ENCODE results near the gene ARHGEF1.

Gene ARHGEF1

DNA sequence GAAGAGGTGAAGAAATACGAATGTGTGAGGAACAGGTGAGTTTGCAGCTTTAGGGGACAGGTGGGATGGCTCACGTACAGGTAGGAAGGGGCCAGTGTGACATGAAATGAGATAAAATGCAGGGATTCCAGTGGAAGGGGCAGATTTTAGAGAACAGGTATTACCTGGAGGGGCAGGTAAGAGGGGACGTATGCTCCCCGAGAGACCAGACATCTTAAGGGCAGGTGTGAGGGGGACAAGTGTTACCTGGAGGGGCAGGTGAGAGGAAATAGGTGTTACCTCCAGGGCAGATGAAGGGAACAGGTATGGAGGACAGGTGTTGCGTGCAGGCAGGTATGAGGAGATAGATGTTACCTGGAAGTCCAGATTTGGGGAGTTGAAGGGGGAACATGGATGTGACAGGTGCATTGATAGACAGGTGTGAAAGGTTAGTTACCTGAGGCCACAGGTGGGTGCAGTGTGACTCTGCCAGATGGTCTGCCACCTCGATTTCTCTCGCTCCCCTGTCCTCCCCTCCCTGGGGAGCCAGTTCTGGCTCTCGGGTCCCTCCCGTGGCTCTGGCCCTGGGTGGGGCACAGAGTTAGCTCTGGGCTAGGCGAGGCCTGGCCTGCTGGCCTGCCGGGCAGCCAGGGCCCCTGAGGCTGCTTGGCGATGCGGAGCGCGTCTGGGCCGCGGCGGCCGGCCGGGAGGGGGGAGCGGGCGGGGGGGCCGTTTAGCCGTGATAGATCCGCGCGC lies 43.2 kb downstream of the ARHGEF1 start:
- no peak overlapping the region for H3K4me3 ChIP-seq (ENCODE audit: low read length in 2 of 2)
- no peak overlapping the region for H3K9ac ChIP-seq (ENCODE audit: low read depth in 1 of 2, low read length in 2 of 2)
- peaks cover 25 to 36% of the 10 kb centered on the region in 2 donors for H3K27me3 ChIP-seq (ENCODE audit: control insufficient read depth in 2 of 2, insufficient read depth in 2 of 2, low read length in 2 of 2)
- H3K4me1 ChIP-seq (ENCODE audit: control insufficient read depth in 2 of 2, insufficient read depth in 2 of 2, low read length in 2 of 2): peaks cover 9 to 11% of the 10 kb centered on the region in 2 donors
- H3K27ac ChIP-seq (ENCODE audit: low read depth in 2 of 2, low read length in 2 of 2): no peak overlapping the region
- no peaks in the 10 kb centered on the region for H3K36me3 ChIP-seq (ENCODE audit: control insufficient read depth in 2 of 2, insufficient read depth in 2 of 2, low read length in 2 of 2)
- H3K9me3 ChIP-seq (ENCODE audit: control insufficient read depth in 2 of 2, low read length in 2 of 2): no peaks in the 10 kb centered on the region

- H3K27me3 ChIP-seq (ENCODE audit: control insufficient read depth in 2 of 2, insufficient read depth in 2 of 2, low read length in 2 of 2): peaks cover 26 to 33% of the 10 kb centered on the region in 2 donors
- no peak overlapping the region for H3K4me3 ChIP-seq (ENCODE audit: low read length in 2 of 2)
- H3K4me1 ChIP-seq (ENCODE audit: control insufficient read depth in 2 of 2, insufficient read depth in 2 of 2, low read length in 2 of 2): peaks cover 9 to 11% of the 10 kb centered on the region in 2 donors
- no peak overlapping the region for H3K27ac ChIP-seq (ENCODE audit: low read depth in 2 of 2, low read length in 2 of 2)
- no peaks in the 10 kb centered on the region for H3K36me3 ChIP-seq (ENCODE audit: control insufficient read depth in 2 of 2, insufficient read depth in 2 of 2, low read length in 2 of 2)
- no peak overlapping the region for H3K9ac ChIP-seq (ENCODE audit: low read depth in 1 of 2, low read length in 2 of 2)
- no peaks in the 10 kb centered on the region for H3K9me3 ChIP-seq (ENCODE audit: control insufficient read depth in 2 of 2, low read length in 2 of 2)
Measured at GRCh38 chr19:41926763-41927496, 43.9 kb downstream of the ARHGEF1 start.

DNA sequence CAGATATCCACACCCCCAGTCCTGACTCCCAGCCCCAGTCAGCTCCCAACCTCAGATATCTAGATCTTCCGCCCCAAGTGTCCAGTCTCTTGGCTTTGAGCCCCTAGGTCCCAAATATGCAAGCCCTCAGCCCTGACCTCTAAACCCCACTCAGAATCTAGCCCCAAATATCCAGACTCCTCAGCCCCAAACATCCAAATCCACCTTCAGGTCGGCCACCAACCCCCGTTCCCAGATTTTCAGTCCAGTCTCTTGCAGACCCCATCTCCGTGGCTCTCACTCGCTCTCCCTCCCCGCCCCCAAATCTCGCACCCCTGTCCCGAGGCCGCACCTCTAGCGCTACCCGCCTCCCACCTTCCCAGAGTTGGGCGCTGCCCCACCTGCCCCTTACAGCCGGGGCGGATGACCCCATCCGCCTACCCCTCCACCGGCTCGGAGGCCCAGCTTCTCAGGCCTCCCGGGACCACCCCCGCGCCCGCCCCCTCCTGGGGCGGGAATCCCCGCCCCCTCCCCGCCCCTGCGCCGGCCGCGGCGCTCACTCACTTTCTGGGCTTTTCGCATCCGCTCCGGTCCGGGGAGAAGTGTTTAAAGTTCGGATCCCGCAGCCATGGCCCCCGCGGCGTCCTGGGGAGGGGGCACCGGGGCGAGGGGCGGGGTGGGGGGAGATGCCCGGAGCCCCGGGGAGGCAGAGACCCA lies 44.7 kb downstream of the ARHGEF1 start:
- Histone ChIP-seq H3K4me1 (ENCODE audit: control insufficient read depth in 2 of 2, insufficient read depth in 2 of 2, low read length in 2 of 2) (peaks cover 9 to 11% of the 10 kb centered on the region in 2 donors), H3K9ac (ENCODE audit: low read depth in 1 of 2, low read length in 2 of 2) (peak overlapping the region in 1 of 2 donors; percentile 47), H3K27ac (ENCODE audit: low read depth in 2 of 2, low read length in 2 of 2) (peak overlapping the region in 1 of 2 donors; percentile 38), H3K4me3 (ENCODE audit: low read length in 2 of 2) (peak overlapping the region; percentile 72 to 74), H3K27me3 (ENCODE audit: control insufficient read depth in 2 of 2, insufficient read depth in 2 of 2, low read length in 2 of 2) (peaks cover 29 to 33% of the 10 kb centered on the region in 2 donors), H3K9me3 (ENCODE audit: control insufficient read depth in 2 of 2, low read length in 2 of 2) (no peaks in the 10 kb centered on the region), H3K36me3 (ENCODE audit: control insufficient read depth in 2 of 2, insufficient read depth in 2 of 2, low read length in 2 of 2) (no peaks in the 10 kb centered on the region)

DNA sequence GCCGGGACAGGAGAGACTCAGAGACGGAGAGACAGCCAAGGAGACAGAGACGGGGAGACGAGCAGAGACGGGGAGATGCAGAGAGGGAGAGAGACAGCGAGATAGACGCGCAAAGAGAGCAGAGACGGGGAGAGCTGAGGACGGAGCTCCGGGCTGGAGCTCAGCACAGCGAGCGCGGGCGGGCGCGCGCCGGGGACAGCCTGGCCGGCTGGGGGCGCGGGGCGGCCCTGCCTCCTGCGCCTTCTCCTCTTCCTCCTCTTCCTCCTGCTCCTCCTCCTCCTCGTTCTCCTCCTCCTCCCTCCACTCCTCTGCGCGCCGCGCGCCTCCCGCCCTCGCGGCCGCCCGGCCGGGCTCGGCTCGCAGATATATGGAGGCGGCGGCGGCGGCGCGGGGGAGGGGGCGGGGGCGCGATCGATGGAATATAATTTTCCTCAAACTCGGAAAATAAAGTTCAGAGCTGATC lies 45.3 kb downstream of the ARHGEF1 start, which contains the start of gene ERFL:
TSS of gene ERFL (minus strand) at position 229 of the 463 bp plus-strand sequence. CDS start 15,530 bp downstream, outside the sequence.
- Histone ChIP-seq H3K9me3 (ENCODE audit: control insufficient read depth in 2 of 2, low read length in 2 of 2) (no peaks in the 10 kb centered on the region), H3K9ac (ENCODE audit: low read depth in 1 of 2, low read length in 2 of 2) (peak within 1 kb of the TSS; percentile 47 to 50), H3K27ac (ENCODE audit: low read depth in 2 of 2, low read length in 2 of 2) (peak within 1 kb of the TSS in 1 of 2 donors; percentile 38), H3K4me3 (ENCODE audit: low read length in 2 of 2) (peak within 1 kb of the TSS; percentile 74 to 75), H3K4me1 (ENCODE audit: control insufficient read depth in 2 of 2, insufficient read depth in 2 of 2, low read length in 2 of 2) (peaks cover 9 to 11% of the 10 kb centered on the region in 2 donors), H3K36me3 (ENCODE audit: control insufficient read depth in 2 of 2, insufficient read depth in 2 of 2, low read length in 2 of 2) (no peaks in the 10 kb centered on the region), H3K27me3 (ENCODE audit: control insufficient read depth in 2 of 2, insufficient read depth in 2 of 2, low read length in 2 of 2) (peaks cover 30 to 31% of the 10 kb centered on the region in 2 donors)

DNA sequence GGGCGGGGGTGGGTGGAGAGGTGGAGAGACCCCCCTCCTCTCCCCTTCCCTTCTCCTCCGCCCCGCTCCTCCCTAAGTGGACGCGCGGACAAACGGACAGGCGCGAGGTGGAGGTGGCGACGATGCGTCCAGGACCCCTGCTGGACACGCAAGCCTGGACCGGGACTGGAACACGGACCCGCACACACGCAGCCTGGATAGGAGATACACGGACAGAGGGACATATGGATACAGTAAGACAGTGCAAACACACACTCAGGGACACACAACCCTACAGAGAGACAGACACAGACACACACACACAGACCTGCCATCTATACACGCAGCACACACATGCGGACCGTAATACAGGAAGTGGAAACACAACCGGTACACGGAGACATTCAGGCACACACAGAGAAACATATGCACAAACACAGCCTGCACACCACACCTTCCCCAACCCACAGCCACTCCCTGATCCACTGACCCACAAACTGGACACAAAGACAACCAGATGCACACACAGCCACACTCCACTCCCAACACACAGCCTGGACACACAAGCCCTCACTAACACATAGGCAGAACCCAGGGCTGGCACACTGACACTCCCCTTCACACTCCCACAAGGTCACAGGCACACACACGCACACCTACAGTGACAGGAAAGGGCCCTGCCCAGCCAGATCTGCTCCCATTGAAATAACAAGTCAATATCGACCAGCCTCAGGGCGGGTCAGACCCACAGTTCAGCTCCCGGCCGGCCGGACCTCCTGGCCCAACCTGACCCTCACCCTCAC lies 46.0 kb downstream of the ARHGEF1 start:
- no peaks in the 10 kb centered on the region for H3K36me3 ChIP-seq (ENCODE audit: control insufficient read depth in 2 of 2, insufficient read depth in 2 of 2, low read length in 2 of 2)
- H3K9me3 ChIP-seq (ENCODE audit: control insufficient read depth in 2 of 2, low read length in 2 of 2): no peaks in the 10 kb centered on the region
- peak overlapping the region; percentile 52 to 75 for H3K4me3 ChIP-seq (ENCODE audit: low read length in 2 of 2)
- peaks cover 9 to 11% of the 10 kb centered on the region in 2 donors for H3K4me1 ChIP-seq (ENCODE audit: control insufficient read depth in 2 of 2, insufficient read depth in 2 of 2, low read length in 2 of 2)
- peak overlapping the region in 1 of 2 donors; percentile 44 for H3K9ac ChIP-seq (ENCODE audit: low read depth in 1 of 2, low read length in 2 of 2)
- H3K27ac ChIP-seq (ENCODE audit: low read depth in 2 of 2, low read length in 2 of 2): no peak overlapping the region
- H3K27me3 ChIP-seq (ENCODE audit: control insufficient read depth in 2 of 2, insufficient read depth in 2 of 2, low read length in 2 of 2): peaks cover 30 to 31% of the 10 kb centered on the region in 2 donors

DNA sequence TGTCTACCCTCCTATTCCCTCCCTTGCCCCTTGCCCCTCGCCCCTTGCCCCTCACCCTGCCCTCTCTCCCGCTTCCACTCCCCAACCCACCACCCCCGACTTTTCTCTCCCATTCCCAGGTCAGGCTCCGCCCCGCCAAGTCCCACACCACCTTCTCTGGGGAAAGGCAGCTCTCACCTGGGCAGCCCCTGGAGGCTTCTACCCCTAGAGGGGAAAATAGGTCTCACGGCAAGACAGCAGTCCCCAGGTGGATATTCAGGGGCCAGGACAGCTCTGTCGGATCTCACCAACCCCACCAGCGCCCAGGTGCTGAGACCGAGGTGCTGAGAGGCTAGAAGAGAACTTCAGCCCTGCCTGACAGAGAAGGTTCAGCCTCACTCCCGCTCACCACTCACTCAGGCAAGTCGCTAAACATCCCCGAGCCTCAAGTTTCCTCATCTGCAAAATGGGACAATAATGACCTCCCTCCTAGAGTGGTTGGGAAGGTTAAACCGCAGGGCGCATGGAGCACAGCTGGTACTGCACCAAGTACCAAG lies 46.6 kb downstream of the ARHGEF1 start:
- peaks cover 9 to 11% of the 10 kb centered on the region in 2 donors for H3K4me1 ChIP-seq (ENCODE audit: control insufficient read depth in 2 of 2, insufficient read depth in 2 of 2, low read length in 2 of 2)
- no peak overlapping the region for H3K4me3 ChIP-seq (ENCODE audit: low read length in 2 of 2)
- no peak overlapping the region for H3K9ac ChIP-seq (ENCODE audit: low read depth in 1 of 2, low read length in 2 of 2)
- H3K36me3 ChIP-seq (ENCODE audit: control insufficient read depth in 2 of 2, insufficient read depth in 2 of 2, low read length in 2 of 2): no peaks in the 10 kb centered on the region
- H3K27ac ChIP-seq (ENCODE audit: low read depth in 2 of 2, low read length in 2 of 2): no peak overlapping the region
- no peaks in the 10 kb centered on the region for H3K9me3 ChIP-seq (ENCODE audit: control insufficient read depth in 2 of 2, low read length in 2 of 2)
- peaks cover 26 to 31% of the 10 kb centered on the region in 2 donors for H3K27me3 ChIP-seq (ENCODE audit: control insufficient read depth in 2 of 2, insufficient read depth in 2 of 2, low read length in 2 of 2)

DNA sequence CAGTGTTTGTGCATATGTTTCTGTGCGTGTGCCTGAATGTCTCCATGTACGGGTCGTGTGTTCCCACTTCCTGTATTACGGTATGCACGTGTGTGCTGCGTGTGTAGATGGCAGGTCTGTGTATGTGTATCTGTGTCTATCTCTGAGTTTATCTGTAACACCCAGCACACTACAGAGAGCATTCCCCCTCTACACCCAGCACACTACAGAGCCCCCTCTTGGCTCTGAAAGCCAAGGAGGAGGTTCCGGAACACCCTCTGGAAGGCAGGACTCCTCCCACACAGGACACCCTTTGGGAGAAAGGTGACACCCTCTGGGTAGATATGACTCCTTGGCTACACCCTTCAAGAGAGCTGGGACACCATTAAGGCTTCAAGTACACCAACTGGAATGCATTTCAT lies 47.3 kb downstream of the ARHGEF1 start:
- no peaks in the 10 kb centered on the region for H3K9me3 ChIP-seq (ENCODE audit: control insufficient read depth in 2 of 2, low read length in 2 of 2)
- H3K27ac ChIP-seq (ENCODE audit: low read depth in 2 of 2, low read length in 2 of 2): no peak overlapping the region
- H3K36me3 ChIP-seq (ENCODE audit: control insufficient read depth in 2 of 2, insufficient read depth in 2 of 2, low read length in 2 of 2): no peaks in the 10 kb centered on the region
- H3K4me3 ChIP-seq (ENCODE audit: low read length in 2 of 2): no peak overlapping the region
- peaks cover 28 to 30% of the 10 kb centered on the region in 2 donors for H3K27me3 ChIP-seq (ENCODE audit: control insufficient read depth in 2 of 2, insufficient read depth in 2 of 2, low read length in 2 of 2)
- peaks cover 11 to 14% of the 10 kb centered on the region in 2 donors for H3K4me1 ChIP-seq (ENCODE audit: control insufficient read depth in 2 of 2, insufficient read depth in 2 of 2, low read length in 2 of 2)
- no peak overlapping the region for H3K9ac ChIP-seq (ENCODE audit: low read depth in 1 of 2, low read length in 2 of 2)

- Histone ChIP-seq H3K27me3 (ENCODE audit: control insufficient read depth in 2 of 2, insufficient read depth in 2 of 2, low read length in 2 of 2) (peaks cover 24 to 30% of the 10 kb centered on the region in 2 donors), H3K4me1 (ENCODE audit: control insufficient read depth in 2 of 2, insufficient read depth in 2 of 2, low read length in 2 of 2) (peaks cover 11 to 16% of the 10 kb centered on the region in 2 donors)
Measured at GRCh38 chr19:41930926-41931592, 48.1 kb downstream of the ARHGEF1 start.

DNA sequence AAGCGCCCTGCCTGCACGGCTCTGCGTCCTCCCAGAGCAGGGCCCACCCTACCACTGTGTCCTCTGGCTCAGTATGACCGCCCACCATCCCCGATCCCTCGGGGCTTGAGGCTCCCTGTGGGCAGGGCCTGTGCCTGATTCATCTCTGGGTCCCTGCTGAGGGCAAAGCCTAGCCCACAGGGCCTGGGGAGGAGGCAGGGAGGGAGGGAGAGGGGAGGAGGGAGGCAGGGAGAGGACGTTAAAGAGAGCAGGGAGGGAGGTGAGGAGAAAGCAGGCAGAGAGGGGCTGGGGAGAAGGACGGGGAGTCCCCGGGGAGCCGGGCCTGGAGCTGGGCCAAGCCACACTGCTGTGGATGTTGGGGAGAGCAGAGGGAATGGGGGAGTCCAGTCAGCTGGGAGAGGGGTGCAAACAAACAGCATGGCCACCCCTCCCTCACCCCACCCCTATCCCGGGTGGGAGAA lies 49.3 kb downstream of the ARHGEF1 start:
- H3K4me1 ChIP-seq (ENCODE audit: control insufficient read depth in 2 of 2, insufficient read depth in 2 of 2, low read length in 2 of 2): peaks cover 7 to 16% of the 10 kb centered on the region in 2 donors
- no peaks in the 10 kb centered on the region for H3K36me3 ChIP-seq (ENCODE audit: control insufficient read depth in 2 of 2, insufficient read depth in 2 of 2, low read length in 2 of 2)
- H3K9me3 ChIP-seq (ENCODE audit: control insufficient read depth in 2 of 2, low read length in 2 of 2): no peaks in the 10 kb centered on the region
- H3K4me3 ChIP-seq (ENCODE audit: low read length in 2 of 2): no peak overlapping the region
- H3K27me3 ChIP-seq (ENCODE audit: control insufficient read depth in 2 of 2, insufficient read depth in 2 of 2, low read length in 2 of 2): peaks cover 22 to 35% of the 10 kb centered on the region in 2 donors
- no peak overlapping the region for H3K27ac ChIP-seq (ENCODE audit: low read depth in 2 of 2, low read length in 2 of 2)
- no peak overlapping the region for H3K9ac ChIP-seq (ENCODE audit: low read depth in 1 of 2, low read length in 2 of 2)

More at GRCh38 chr19:41930926-41931592, 48.1 kb downstream of the ARHGEF1 start:
- no peaks in the 10 kb centered on the region for H3K9me3 ChIP-seq (ENCODE audit: control insufficient read depth in 2 of 2, low read length in 2 of 2)
- H3K9ac ChIP-seq (ENCODE audit: low read depth in 1 of 2, low read length in 2 of 2): no peak overlapping the region
- no peak overlapping the region for H3K4me3 ChIP-seq (ENCODE audit: low read length in 2 of 2)
- no peak overlapping the region for H3K27ac ChIP-seq (ENCODE audit: low read depth in 2 of 2, low read length in 2 of 2)
- H3K36me3 ChIP-seq (ENCODE audit: control insufficient read depth in 2 of 2, insufficient read depth in 2 of 2, low read length in 2 of 2): no peaks in the 10 kb centered on the region

Data from mucosa of rectum (tissue), 2 donors.